Endothelial cell of umbilical vein (primary cell): ENCODE data around the gene TXNDC12.
"Not testable (repeated sequence)": the region's sequence is repeated elsewhere in the genome, so short reads cannot be mapped to it uniquely, and the experiment has no call there.

Experiments
- CTCF ChIP-seq, 2 donors: IDR thresholded peaks; 1 replicate in 1 of 2; 2 replicates in 1 of 2; pipeline ENCODE4 v1.5.1; 2011; ENCODE audit warnings: low read length in 2 of 2, mild to moderate bottlenecking in 2 of 2, moderate library complexity in 2 of 2, control low read depth in 1 of 2, inconsistent platforms in 1 of 2, low read depth in 1 of 2; ENCODE audit not compliant: insufficient read depth in 1 of 2; ENCODE audit errors: extremely low read depth in 1 of 2
- EZH2 ChIP-seq: IDR thresholded peaks from 2 replicates; pipeline ENCODE4 v1.6.1; 2012; ENCODE audit warnings: borderline replicate concordance, low read depth, mild to moderate bottlenecking, moderate library complexity, low read length, inconsistent platforms; ENCODE audit not compliant: severe bottlenecking
- JUN ChIP-seq: IDR thresholded peaks from 2 replicates; pipeline ENCODE4 v1.6.1; 2011; ENCODE audit warnings: borderline replicate concordance, low read depth; ENCODE audit not compliant: insufficient read length, insufficient read depth
- POLR2A ChIP-seq: IDR thresholded peaks from 2 replicates; pipeline ENCODE4 v1.6.1; 2012; ENCODE audit warnings: low read depth, mild to moderate bottlenecking, control low read depth, low read length
- TF ChIP-seq, protein P1 (sequence below): IDR thresholded peaks from 2 replicates; pipeline ENCODE4 v1.6.1; 2011; ENCODE audit not compliant: insufficient read depth, insufficient read length

DNA sequence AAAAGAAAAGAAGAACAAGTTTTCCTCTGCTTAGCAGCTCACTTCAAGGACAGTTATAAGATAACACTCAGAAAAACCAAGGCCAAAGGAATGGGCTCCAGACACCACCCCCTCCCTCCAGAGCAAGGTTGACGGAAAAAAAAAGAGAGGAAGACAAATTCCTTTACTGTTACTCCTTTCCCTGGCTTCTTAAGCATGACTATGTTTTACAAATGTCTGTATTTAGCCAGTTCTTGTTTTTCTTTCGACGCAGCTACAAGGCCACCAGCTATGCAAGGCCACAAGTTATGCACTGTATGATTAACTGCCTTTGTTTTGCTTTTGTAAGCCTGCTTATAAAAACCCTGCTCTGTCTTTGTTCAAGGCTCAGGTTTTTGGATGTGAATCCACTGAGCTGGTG is 49.4 kb downstream of the TXNDC12 start:
- TF ChIP-seq POLR2A; JUN; CTCF (IDR thresholded peaks at IDR 0.05; ENCODE audit: extremely low read depth in 1 of 2, insufficient read depth in 1 of 2, low read depth in 1 of 2, low read length in 2 of 2); EZH2: not testable (repeated sequence)
- TF ChIP-seq, protein P1, sequence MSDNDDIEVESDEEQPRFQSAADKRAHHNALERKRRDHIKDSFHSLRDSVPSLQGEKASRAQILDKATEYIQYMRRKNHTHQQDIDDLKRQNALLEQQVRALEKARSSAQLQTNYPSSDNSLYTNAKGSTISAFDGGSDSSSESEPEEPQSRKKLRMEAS = not testable (repeated sequence)
